ENCODE data around the gene G6PC2. TPM values are rescaled to one million over a fixed set of nuclear protein-coding genes. Genes with fewer than 3 reads are reported as not detected.

G6PC2 gene, protein sequence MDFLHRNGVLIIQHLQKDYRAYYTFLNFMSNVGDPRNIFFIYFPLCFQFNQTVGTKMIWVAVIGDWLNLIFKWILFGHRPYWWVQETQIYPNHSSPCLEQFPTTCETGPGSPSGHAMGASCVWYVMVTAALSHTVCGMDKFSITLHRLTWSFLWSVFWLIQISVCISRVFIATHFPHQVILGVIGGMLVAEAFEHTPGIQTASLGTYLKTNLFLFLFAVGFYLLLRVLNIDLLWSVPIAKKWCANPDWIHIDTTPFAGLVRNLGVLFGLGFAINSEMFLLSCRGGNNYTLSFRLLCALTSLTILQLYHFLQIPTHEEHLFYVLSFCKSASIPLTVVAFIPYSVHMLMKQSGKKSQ
- not detected in 2 replicates for total RNA-seq

DNA sequence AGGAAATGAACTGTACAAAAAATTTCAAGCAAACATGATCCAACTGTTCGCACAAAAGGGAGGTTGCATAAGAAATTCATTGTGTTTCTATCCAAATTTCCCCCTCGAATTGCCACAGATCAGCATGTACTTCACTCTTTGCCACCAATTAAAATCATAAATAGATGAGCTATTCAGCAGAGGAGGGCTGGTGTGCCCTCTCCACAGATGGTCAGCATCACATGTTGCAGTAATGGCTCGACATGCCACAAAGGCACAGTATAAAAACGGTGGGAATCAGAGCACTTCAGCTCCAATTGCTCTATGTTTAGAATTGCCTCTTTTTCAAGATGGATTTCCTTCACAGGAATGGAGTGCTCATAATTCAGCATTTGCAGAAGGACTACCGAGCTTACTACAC, at the start of gene G6PC2:
G6PC2 (plus strand) TSS at position 289 of the 400 bp plus-strand sequence; CDS start at position 330, 41 bp downstream.

DNA sequence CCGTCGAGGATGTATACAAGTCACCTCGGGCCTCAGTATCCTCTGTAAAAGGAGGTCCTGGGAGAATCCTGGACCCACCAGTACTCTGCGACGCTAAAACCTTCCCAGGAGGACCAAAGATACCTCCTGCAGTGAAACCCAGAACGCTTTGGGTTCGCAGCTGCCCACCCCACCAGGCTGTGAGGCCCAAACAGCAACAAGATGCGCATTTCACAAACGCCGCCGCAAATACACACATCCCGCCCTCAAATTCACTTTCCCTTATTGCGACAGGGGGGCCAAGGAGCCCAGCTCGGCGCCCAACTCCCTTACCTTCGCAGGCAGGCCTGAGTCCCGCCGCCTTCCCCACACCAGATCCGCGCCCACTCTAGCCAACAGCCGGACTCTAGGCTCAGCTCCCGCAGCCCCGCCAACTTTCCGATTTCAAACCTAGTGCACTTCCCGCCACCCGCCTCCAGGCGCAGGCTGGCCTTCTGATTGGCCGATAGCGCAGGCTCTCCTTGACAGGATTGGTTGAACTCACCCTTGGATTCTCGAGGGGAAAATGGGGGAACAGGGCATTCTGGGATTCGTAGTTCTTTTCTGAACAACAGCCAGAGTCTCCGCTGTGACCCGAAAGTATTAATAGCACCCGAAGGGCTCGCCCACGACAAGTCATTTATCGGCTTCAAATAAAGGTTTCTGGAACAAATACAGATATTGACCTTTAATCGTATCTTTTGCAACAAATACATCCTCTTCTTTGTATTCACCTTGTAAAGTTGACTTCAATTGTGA, 10.9 kb upstream of the G6PC2 start, which contains the start of gene SPC25:
SPC25 (minus strand) TSS at position 425 of the 777 bp plus-strand sequence. CDS start 911 bp downstream, outside the sequence.

Other genes with a start within 250 kb of the G6PC2 start
- 1.4 and 1.5 TPM in 2 replicates for gene NOSTRIN, start 98.7 kb upstream of the G6PC2 start, total RNA-seq
- 3.7 and 4.9 TPM in 2 replicates for gene SPC25, start 10.9 kb upstream of the G6PC2 start, total RNA-seq
- not detected in 2 replicates for gene ABCB11, start 130.0 kb downstream of the G6PC2 start, total RNA-seq
- gene DHRS9, start 168.3 kb downstream of the G6PC2 start, total RNA-seq, result not detected in 2 replicates

Measured in articular chondrocyte of knee joint (primary cell).